ENCODE results near the gene U2AF2.

U2AF2 gene

DNA sequence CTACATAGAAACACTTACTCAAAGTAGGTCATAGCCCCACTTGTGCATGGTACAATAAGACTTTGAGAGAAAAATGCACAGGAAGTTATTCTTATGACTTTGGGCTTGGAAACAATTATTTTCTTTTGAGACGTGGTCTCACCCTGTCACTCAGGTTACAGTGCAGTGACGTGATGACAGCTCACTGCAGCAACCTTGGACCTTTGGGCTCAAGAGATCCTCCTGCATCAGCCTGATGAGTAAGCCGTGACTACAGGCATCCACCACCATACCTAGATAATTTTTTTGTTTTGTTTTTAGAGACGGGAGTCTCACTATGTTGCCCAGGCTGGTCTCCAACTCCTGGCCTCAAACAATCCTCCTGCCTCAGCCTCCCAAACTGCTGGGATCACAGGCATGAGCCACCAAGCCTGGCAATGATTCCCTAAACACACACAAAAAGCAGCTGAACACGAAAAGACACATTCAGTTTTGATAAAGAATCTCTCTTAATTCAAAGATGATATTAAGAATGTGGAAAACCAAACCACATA lies 65.4 kb downstream of the U2AF2 start:
- Histone ChIP-seq H3K4me2 (no peak overlapping the region), H3K4me3 (no peak overlapping the region), H3K27ac (no peak overlapping the region), H3K9ac (no peak overlapping the region), H3K27me3 (no peaks in the 10 kb centered on the region), H3K4me1 (0 out of 20 replicates have a peak, but pooled peaks cover 0 to 5% (median 0%) of the 10 kb centered on the region in 10 experiments), H3K9me3 (replicated peaks in 1 of 11) (peaks cover 43 to 56% (median 50%) of the 10 kb centered on the region in 11 experiments), H3K36me3 (no peaks in the 10 kb centered on the region), H4K20me1 (no peaks in the 10 kb centered on the region)
- no peak for TF ChIP-seq Cebpa-rat (IDR thresholded peaks at IDR 0.05)

- Histone ChIP-seq H3K4me2 (no peak overlapping the region), H4K20me1 (no peaks in the 10 kb centered on the region), H3K9ac (no peak overlapping the region), H3K27me3 (no peaks in the 10 kb centered on the region), H3K4me1 (0 out of 20 replicates have a peak, but pooled peaks cover 0 to 5% (median 0%) of the 10 kb centered on the region in 10 experiments), H3K27ac (no peak overlapping the region), H3K36me3 (no peaks in the 10 kb centered on the region), H3K9me3 (replicated peaks in 1 of 11) (peaks cover 43 to 56% (median 50%) of the 10 kb centered on the region in 11 experiments), H3K4me3 (no peak overlapping the region)
- TF ChIP-seq Cebpa-rat (IDR thresholded peaks at IDR 0.05): no peak
Observed at GRCh38 chr19:55720801-55721200, 66.0 kb downstream of the U2AF2 start.

- Histone ChIP-seq H3K27me3 (no peaks in the 10 kb centered on the region), H3K4me1 (0 out of 20 replicates have a peak, but pooled peaks cover 0 to 5% (median 0%) of the 10 kb centered on the region in 10 experiments), H4K20me1 (no peaks in the 10 kb centered on the region), H3K36me3 (no peaks in the 10 kb centered on the region), H3K9me3 (replicated peaks in 1 of 11) (peaks cover 35 to 42% (median 41%) of the 10 kb centered on the region in 11 experiments), H3K4me3 (no peak overlapping the region), H3K9ac (no peak overlapping the region), H3K4me2 (peak overlapping the region in 2 of 11 experiments; percentile 17 to 26; a peak in 2 of 22 replicates), H3K27ac (no peak overlapping the region)
- 0 out of 22 replicates have a peak, but pooled peaks of 1 of the 11 experiments have one; percentile 47 for TF ChIP-seq Cebpa-rat (IDR thresholded peaks at IDR 0.05)
Observed at GRCh38 chr19:55723491-55723890, 68.7 kb downstream of the U2AF2 start.

All from BLaER1 treated with 17β-estradiol and CSF1 and Interleukin-3, amounts not matched to agents 10 nM and 100 nM (cell line).